HG02623 (cell line): Measurements from ENCODE around the gene RPS13.
"Not testable (repeated sequence)": the region's sequence is repeated elsewhere in the genome, so short reads cannot be mapped to it uniquely, and the experiment has no call there.

Source experiments
- ATAC-seq: cut with Tn5 transposase; IDR thresholded peaks from one replicate; pipeline ENCODE4 v1.9.1; 2021; ENCODE audit warnings: moderate library complexity; ENCODE audit not compliant: unreplicated experiment

RPS13 gene

DNA sequence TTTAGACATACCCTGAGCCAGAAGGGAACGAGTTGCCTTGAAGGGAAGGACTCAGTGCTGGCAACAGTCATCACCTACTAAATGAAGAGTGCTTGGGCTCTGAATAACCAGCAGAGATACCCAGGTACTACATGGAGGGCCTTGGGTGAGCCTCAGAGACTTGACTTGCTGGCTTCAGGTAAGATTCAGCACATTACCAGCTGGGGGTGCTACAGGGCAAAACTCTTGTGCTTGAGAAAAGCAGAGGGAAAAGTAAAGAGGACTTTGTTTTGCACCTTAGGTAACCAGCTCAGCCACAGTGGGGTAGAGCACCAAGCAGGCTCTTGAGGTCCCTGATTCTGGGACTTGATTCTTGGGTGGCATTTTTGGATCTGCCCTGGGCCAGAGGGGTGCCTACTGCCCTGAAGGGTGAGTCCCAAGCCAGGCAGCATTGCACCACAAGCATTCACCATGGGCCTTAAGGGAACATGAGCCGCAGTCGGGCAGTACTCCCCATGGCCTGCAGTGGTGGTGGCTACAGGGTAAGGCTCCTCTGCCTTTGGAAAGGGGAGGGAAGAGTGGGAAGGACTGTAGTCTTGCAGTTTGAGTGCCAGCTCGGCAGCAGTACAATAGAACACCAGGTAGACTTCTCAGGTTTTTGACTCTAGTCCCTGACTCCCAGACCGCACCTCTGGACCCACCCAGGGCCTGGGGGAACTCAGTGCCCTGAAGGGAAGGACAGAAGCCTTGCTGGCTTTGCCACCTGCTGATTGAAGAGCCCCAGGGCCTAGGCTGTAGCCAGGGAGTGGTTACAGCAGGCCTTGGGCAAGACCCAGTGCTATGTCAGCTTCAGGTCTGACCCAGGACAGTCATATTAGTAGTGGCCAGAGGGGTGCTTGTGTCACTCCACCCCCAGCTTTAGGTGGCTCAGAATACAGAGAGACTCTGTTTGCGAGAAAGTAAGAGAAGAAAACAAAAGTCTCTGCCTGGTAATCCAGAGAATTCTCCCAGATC, 40.5 kb downstream of the RPS13 start:
- ATAC-seq, result no peak

DNA sequence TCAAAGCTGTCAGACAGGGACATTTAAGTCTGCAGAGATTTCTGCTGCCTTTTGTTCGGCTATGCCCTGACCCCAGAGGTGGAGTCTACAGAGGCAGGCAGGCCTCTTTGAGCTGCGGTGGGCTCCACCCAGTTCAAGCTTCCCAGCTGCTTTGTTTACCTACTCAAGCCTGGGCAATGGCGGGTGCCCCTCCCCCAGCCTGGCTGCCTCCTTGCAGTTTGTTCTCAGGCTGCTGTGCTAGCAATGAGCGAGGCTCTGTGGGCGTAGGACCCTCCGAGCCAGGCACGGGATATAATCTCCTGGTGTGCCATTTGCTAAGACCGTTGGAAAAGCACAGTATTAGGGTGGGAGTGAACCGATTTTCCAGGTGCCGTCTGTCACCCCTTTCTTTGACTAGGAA, 43.4 kb downstream of the RPS13 start:
- not testable (repeated sequence) for ATAC-seq

DNA sequence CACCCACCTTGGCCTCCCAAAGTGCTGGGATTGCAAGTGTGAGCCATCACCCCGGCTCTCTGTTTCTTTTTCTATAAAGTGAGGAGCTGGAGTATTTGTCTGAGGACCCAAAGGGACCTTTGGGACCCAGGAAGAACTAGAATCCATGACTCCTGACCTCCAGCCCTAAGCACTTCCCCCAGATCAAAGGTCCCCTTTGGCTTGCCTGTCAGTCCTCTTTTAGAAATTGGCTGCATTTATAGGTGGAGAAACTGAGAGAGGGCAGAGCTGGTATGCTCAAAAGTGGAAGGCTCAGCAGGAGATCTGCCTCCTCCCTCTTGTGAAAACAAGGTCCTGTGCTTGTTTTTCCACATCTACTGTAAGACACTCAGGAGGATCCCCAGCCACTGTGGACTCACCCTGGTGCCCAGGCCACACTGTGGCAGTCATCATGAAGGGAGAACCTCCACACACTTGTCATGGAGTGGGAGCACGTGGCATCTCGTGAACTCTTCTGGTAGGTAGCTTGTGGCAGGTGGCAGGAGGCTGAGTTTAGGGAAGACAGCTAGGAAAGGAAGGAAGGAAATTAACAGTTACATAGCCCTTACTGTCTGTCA, 50.9 kb downstream of the RPS13 start:
- no peak for ATAC-seq

GRCh38 chr11:17024924-17025323, 52.5 kb downstream of the RPS13 start:
- ATAC-seq, result no peak
